Stimulated activated effector memory CD8-positive, alpha-beta T cell treated with anti-CD3 and anti-CD28 coated beads, Interleukin-12 subunit alpha, Interleukin-12 subunit beta, amount 100 ng/mL, for 72 hours (primary cell): ENCODE measurements around the gene SV2A.

Experiments
- ATAC-seq: fragments of 150-1000 bp; cut with Tn5 transposase; 2 replicates; pipeline ENCODE4 v1.10.0; 2021
- DNase-seq, 2 donors: peaks; one replicate each; pipeline ENCODE4 v3.0.0; 2021 to 2022; ENCODE audit warnings: low spot score in 2 of 2
- H3K27ac Mint-ChIP-seq: one replicate; pipeline ENCODE4 v1.8.0; 2022; ENCODE audit warnings: mild to moderate bottlenecking, mixed read lengths
- H3K36me3 Mint-ChIP-seq: one replicate; pipeline ENCODE4 v1.8.0; 2022; ENCODE audit warnings: mild to moderate bottlenecking, mixed read lengths
- H3K4me1 Mint-ChIP-seq: one replicate; pipeline ENCODE4 v1.8.0; 2022; ENCODE audit warnings: mixed read lengths
- H3K4me3 Mint-ChIP-seq: one replicate; pipeline ENCODE4 v1.8.0; 2022; ENCODE audit warnings: mild to moderate bottlenecking, mixed read lengths
- H3K9me3 Mint-ChIP-seq: one replicate; pipeline ENCODE4 v1.8.0; 2022; ENCODE audit warnings: mixed read lengths

Gene SV2A

DNA sequence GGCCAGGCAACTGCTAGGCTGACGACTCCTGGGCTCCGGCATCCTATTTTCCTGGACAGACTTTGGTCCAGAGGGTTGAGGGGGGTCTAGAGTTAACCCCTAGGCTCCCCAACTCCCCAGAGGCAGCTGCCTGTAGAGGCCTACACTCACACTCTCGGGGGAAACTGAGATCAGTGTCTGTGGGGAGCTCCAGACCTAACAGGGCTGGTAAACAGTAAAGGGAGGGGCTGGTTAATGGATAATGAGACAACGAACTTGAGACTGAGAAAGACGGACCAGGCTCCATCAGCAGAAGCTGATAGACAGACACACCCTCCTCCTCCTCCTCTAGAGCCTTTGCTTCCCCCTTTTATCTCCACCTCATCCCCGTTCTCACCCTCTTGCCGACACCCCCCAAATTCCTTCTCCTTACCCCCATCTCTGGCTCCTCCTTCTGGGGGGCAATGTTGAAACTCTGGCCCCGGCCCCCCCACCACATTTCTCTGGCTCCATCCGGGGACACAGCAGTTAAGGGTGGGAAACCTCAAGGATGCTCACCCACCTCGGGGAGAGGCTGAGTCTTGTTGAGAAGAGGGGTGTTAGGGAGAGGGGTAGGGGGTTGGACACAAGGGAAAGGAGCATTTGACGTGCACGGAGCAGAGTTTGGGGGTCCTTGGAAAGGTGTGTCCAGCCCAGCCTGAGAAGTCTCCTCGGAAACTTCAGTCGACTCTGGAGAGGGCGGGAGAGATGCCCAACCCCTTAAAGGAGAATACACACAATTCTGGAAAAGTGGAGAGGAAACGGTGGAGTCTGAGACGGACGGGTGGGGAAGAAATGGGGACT lies 18.7 kb upstream of the SV2A start, which contains the start of gene MTMR11:
Gene MTMR11, minus strand, starts transcription at position 710 of the 822 bp plus-strand sequence. Its CDS starts 232 bp downstream, at position 478.
- Mint-ChIP-seq H3K4me1 (peaks cover 32% of the 10 kb centered on the region), H3K36me3 (peaks cover 8% of the 10 kb centered on the region), H3K4me3 (no peak within 1 kb of the TSS), H3K9me3 (no peaks in the 10 kb centered on the region), H3K27ac (peak within 1 kb of the TSS; percentile 63)
- DNase-seq = no peak
- no peak for ATAC-seq

DNA sequence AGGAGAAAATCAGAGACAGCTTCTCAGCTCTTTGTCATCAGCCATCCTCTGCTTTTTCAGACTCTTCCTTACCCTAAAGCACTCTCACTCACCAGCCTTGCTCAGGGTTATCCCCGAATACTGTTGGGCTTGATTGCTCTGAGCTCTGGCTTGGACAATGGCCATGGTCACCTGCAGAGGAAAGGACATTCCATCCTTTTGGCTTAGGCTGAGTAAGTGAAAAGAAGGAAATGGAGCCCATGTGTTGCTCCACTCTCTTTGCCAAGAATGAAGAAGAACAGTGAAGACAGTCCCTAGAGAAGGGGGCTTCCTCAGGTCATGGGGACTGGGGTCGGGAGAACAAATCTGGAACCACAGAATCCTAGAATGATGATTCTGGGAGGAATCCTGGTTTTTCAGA lies 16.7 kb upstream of the SV2A start:
- no peak for ATAC-seq
- Mint-ChIP-seq H3K9me3 (no peaks in the 10 kb centered on the region), H3K4me1 (peaks cover 39% of the 10 kb centered on the region), H3K36me3 (peaks cover 6% of the 10 kb centered on the region), H3K4me3 (no peak overlapping the region), H3K27ac (peak overlapping the region; percentile 32)
- DNase-seq = no peak

DNA sequence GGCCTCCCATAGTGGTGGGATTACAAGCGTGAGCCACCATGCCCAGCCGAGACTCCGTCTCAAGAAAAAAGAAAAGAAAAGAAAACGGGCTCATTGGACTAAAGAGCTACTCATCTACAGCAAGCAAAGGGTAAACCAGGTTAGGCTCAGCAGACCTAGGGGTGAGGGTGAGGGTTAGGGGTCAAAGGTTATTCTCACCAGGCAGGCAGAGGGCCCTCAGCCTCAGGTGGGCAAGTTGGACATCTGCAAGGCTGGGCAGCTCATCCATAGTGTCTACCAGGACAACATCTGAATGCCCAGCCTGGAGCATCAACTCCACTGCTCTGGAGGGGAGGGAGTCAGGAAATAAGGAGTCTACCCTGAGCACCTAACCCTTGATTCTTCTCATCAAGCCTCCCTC lies 15.6 kb upstream of the SV2A start:
- ATAC-seq = no peak
- Mint-ChIP-seq H3K36me3 (peaks cover 6% of the 10 kb centered on the region), H3K9me3 (no peaks in the 10 kb centered on the region), H3K27ac (no peak overlapping the region), H3K4me1 (peaks cover 41% of the 10 kb centered on the region), H3K4me3 (no peak overlapping the region)
- DNase-seq = no peak

DNA sequence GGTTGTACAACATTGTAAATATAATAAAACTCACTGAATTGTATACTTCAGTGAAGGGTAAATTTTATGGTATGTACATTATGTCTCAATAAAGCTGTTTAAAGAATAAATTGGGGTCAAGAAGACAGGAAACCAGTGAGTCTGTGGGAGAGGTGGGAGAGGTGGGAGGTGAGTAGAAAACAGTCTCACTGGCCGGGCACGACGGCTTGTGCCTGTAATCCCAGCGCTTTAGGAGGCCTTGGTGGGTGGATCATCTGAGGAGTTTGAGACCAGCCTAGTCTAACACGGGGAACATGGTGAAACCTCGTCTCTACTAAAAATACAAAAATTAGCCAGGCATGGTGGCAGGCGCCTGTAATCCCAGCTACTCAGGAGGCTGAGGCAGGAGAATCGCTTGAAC lies 14.8 kb upstream of the SV2A start:
- ATAC-seq = no peak
- no peak for DNase-seq
- Mint-ChIP-seq H3K27ac (peak overlapping the region; percentile 33), H3K4me3 (no peak overlapping the region), H3K4me1 (peaks cover 36% of the 10 kb centered on the region), H3K9me3 (no peaks in the 10 kb centered on the region), H3K36me3 (peaks cover 11% of the 10 kb centered on the region)

DNA sequence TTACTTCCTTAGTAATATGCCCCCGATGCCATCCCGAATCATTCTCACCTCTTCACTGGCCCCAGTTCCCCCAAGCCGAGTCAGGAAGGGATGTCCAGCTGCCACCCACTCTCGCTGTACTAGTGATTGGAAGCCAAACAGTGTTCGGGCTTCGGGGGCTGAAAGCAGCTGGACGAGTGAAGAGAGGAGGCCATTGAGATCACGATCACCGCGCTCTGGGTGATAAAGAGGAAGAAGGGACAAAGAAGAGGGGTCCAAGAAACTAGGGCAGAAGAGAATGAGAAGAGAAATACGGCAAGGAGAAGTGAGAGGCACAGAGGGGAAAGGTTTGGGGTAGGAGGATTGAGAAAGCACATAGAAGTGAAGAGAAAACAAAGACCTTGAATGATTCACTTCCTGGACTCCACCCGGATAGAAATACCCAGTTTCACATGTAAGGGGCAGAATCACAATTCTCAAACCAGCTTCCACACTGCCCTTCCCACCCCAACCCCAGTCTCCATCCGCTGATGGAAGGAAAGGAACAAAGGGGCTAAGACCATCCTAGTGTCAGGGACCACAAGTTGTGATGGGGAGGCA lies 13.7 kb upstream of the SV2A start:
- peak overlapping the region; percentile 23 for H3K4me3 Mint-ChIP-seq
- no peak for DNase-seq
- ATAC-seq = no peak
- H3K4me1 Mint-ChIP-seq = peaks cover 39% of the 10 kb centered on the region
- H3K27ac Mint-ChIP-seq = peak overlapping the region; percentile 73
- H3K36me3 Mint-ChIP-seq = peaks cover 22% of the 10 kb centered on the region
- H3K9me3 Mint-ChIP-seq = no peaks in the 10 kb centered on the region

DNA sequence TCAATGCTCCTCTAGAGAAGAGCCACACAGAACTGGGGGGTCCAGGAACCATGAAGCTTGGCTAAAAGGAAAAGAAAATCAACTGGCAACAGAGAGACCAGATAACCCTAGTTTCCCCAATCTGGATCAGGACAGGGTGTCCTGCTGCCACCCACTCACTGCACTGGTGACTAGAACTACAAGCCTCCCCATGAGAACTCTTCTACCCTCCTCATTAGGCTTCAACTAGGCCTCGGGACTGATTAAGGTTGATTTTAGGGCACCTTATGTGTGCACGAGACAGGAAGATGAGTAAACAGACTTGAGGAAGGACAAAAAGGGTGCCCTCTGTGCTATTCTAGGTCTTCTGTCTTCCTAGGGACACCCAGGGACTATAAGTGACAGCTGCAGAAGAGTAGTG lies 12.2 kb upstream of the SV2A start:
- peaks cover 54% of the 10 kb centered on the region for H3K4me1 Mint-ChIP-seq
- peaks cover 31% of the 10 kb centered on the region for H3K36me3 Mint-ChIP-seq
- peak overlapping the region; percentile 91 for H3K4me3 Mint-ChIP-seq
- H3K27ac Mint-ChIP-seq = peak overlapping the region; percentile 73
- no peaks in the 10 kb centered on the region for H3K9me3 Mint-ChIP-seq
- ATAC-seq (no peak), DNase-seq (no peak)

DNA sequence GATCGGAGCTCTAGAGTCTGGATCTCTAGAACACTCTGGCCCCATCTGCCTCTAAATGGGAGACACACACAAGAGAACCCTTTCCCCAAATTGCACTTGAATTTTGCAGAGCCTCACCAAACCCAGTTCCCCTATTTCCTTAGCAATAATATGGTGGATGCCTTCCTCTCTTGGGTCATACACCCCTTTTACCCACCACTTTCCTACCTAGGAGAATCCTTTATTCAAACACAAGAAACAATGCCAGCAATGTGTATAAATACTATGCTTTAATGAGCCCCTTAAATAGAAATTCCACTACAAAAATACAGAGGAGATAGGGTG lies 10.7 kb upstream of the SV2A start:
- H3K9me3 Mint-ChIP-seq = no peaks in the 10 kb centered on the region
- peak overlapping the region; percentile 92 for H3K27ac Mint-ChIP-seq
- DNase-seq (no peak), ATAC-seq (no peak)
- peak overlapping the region; percentile 91 for H3K4me3 Mint-ChIP-seq
- peaks cover 60% of the 10 kb centered on the region for H3K4me1 Mint-ChIP-seq
- peaks cover 46% of the 10 kb centered on the region for H3K36me3 Mint-ChIP-seq

DNA sequence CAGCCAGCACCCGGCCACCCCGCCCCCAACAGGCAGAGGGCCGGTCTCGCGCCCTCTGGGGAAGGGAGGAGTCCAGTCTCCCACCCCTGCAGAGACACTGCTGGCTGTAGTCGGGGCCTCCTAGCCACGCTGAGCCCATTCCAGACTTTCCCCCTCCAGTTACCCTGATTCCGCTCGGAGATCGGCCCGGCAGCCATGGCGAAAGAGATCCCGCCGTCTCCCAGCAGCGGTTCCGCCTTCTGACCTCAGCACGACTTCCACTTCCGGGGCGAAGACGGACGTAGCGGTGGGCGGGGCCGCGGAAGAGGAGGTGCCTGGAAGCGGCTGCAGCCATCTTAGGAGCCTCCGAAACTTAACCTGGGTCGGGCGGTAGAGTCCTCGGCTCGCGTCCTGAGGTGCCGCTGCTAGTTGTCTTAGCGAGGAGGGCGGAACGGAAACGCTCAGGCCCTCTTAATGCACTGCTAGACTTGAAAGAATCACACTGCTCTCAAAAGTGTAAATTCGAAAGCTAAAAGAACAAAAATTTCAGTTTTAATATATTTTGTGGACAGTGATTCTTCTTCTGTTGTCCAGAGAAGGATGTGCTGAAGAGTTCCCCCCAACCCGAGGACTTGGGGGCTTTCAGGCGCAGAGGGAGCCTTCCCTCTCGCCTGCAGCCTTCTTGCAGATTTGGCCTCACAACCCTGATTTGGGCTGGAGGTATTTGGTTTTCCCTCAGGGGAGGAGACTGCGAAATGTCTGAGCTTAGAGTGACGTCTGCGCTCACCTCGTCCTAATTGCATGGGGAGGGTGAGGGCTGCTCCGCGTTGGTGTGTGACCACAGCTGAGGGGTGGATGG lies 10.1 kb upstream of the SV2A start, which contains the start of gene SF3B4:
Gene SF3B4, minus strand, starts transcription at position 241 of the 838 bp plus-strand sequence. Its CDS starts 44 bp downstream, at position 197.
- no peaks in the 10 kb centered on the region for H3K9me3 Mint-ChIP-seq
- peak within 1 kb of the TSS; percentile 92 for H3K27ac Mint-ChIP-seq
- ATAC-seq = peak; percentile 98
- DNase-seq = peak; percentile 86 to 96
- peak within 1 kb of the TSS; percentile 91 for H3K4me3 Mint-ChIP-seq
- H3K36me3 Mint-ChIP-seq = peaks cover 52% of the 10 kb centered on the region
- peaks cover 60% of the 10 kb centered on the region for H3K4me1 Mint-ChIP-seq

DNA sequence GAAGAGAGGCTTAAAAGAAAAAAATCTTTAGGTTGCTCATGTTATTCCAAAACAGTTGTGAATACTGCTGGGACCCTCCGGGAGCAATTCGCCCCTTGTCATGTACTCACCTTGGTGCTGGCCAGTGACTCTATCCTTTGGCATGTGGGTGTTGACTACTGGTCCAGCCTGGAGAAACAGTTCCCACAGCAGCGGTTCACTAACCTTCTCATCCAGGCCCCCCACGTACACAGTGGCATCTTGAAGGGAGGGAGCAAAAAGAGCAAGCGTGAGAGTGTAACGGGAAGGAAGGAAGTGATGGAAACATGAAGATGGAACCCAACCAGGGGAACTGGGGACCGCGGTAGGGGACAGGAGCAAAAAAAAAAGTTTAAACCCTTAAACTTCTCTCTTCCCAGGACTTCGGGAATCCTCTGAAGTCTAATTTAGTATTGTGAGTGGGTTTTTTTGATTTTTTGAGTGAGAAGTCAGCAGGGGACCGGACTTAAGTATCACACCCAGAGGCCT lies 9.5 kb upstream of the SV2A start:
- Mint-ChIP-seq H3K27ac (peak overlapping the region; percentile 92), H3K4me3 (peak overlapping the region; percentile 91), H3K4me1 (peaks cover 59% of the 10 kb centered on the region), H3K36me3 (peaks cover 59% of the 10 kb centered on the region), H3K9me3 (no peaks in the 10 kb centered on the region)
- ATAC-seq = no peak
- DNase-seq = no peak

DNA sequence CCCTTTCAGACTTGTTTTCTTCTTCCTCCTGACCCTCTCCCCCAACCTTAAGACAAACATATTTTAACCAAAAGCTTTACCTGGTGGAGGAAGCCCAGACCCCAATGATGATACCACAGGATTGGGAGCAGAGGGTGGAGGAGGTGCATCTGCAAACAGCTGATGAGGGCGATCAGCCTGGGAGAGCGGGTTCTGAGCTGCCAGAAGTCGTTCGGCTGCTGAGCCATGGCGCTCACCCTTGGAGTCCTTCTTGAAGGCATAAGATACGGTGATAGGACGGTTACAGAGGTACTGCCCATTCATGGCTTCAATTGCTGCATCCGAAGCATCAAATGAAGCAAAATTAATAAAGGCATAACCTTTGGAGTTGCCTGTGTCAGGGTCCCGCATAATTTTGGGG lies 8.7 kb upstream of the SV2A start:
- Mint-ChIP-seq H3K4me3 (peak overlapping the region; percentile 91), H3K36me3 (peaks cover 66% of the 10 kb centered on the region), H3K9me3 (no peaks in the 10 kb centered on the region)

DNA sequence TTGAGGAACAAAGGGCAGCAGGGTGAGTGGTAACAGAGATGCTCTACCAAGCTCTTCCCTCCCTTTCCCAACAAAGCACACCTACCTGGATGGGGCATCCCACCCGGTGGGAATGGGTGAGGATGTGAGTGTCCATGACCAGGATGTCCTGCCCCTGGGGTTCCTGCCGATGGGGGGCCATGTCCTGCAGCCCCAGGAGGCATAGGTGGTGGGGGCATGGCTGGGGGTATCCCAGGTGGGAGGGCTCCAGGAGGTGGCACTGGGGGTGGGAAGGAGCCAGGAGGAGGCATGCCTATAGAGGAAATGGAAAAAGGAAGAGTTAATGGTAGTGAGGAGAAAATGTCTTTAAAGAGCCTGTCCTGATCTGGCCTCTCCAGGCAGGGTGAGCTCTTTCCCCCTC lies 8.1 kb upstream of the SV2A start:
- peaks cover 66% of the 10 kb centered on the region for H3K36me3 Mint-ChIP-seq
- ATAC-seq (no peak), DNase-seq (no peak)
- no peaks in the 10 kb centered on the region for H3K9me3 Mint-ChIP-seq
- H3K4me1 Mint-ChIP-seq = peaks cover 46% of the 10 kb centered on the region
- peak overlapping the region; percentile 91 for H3K4me3 Mint-ChIP-seq
- H3K27ac Mint-ChIP-seq = peak overlapping the region; percentile 52

More for the DNA sequence above, 8.7 kb upstream of the SV2A start:
- ATAC-seq (no peak), DNase-seq (no peak)
- Mint-ChIP-seq H3K4me1 (peaks cover 51% of the 10 kb centered on the region), H3K27ac (no peak overlapping the region)

DNA sequence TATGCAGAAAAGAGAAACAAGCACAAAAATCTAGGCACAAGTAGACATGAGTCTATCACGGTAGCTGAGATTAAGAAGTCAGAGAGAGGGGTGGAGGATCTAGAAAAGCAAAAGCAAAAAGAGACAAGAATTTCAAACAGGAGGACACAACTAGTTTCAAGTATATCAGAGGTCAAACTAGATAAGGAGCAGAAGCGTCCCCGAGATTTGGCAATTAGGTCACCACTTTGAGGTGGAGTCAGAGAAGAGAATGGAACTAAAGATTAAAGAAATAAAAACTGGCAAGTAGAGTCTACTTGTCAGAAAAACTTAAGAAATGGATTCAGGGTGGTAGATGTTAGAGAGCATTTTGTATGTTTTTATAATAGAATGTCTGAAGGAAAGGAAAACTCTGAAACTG lies 7.7 kb upstream of the SV2A start:
- ATAC-seq = no peak
- Mint-ChIP-seq H3K36me3 (peaks cover 66% of the 10 kb centered on the region), H3K4me3 (peak overlapping the region; percentile 91), H3K9me3 (no peaks in the 10 kb centered on the region), H3K4me1 (peaks cover 42% of the 10 kb centered on the region), H3K27ac (peak overlapping the region; percentile 52)
- DNase-seq = no peak

DNA sequence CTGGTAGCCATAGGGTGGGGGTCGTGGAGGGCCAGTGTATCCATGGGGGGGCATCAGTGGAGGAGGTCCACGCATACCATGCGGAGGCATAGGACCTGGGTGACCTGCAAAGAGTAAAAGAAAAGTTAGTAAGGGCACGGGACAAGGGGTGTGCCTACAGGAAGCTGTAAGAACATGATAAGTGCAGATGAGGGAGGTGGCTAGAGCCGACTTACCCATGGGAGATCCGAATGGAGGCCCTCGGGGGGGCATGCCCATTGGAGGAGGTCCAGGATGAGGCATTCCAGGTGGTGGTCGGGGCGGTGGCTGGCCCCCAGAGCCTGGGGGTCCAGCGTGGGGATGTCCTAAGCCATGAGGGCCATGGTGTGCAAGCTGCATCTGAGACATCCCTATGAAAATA lies 6.0 kb upstream of the SV2A start:
- ATAC-seq (no peak), DNase-seq (no peak)
- Mint-ChIP-seq H3K4me3 (no peak overlapping the region), H3K4me1 (peaks cover 35% of the 10 kb centered on the region), H3K9me3 (no peaks in the 10 kb centered on the region), H3K27ac (no peak overlapping the region), H3K36me3 (peaks cover 66% of the 10 kb centered on the region)

DNA sequence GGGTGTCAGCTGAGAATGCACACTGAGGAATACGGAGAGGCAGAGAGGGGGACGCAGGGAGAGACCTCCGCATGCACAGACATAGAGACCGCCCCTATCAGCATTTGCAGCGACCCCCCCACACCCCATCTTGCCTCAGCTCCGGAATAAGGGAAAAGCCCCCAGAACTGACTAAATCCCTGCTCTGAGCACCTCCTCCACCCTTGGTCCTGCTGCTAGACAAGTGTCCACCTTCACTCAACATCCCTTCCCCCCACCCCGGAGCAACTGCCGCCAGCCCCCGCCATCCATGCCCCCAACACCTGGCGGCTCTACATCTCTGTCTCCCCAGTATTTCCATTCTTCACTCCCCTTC lies 769 bp downstream of the SV2A start:
- peaks cover 25% of the 10 kb centered on the region for H3K4me1 Mint-ChIP-seq
- peaks cover 5% of the 10 kb centered on the region for H3K36me3 Mint-ChIP-seq
- ATAC-seq = no peak

DNA sequence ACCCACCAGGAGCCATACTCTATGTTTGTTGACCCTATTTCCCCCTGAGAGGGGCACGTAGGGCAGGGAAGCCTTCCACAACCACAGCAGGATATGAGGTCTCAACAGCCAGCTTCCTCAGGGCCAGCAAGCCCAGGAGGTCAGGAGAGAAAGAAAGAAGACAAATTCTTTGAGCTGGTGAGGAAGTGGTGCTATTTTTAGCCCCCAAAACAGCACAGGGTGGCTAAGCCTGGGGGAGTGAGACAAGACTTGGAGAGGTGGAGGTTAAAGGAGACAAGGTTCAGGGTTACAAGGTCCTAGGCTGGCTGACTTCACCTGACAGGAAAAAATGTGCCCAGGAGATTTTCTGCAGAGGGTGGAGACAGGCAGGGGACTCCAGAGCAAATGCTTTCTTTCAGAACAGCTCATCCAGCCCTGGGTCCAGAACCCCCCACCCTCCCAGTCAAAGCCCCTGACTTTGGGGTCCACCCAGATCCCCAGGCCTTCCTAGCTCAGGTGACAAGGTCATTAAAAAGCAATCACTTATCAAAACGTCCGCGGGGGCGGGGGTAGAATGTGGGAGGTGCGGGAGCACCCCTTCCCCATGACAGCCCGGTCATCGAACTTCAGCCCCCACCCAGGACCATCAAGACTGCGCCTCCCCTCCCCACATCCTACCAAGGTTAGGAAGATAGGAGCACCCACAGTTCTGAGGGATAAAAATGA lies 1.3 kb downstream of the SV2A start:
- H3K36me3 Mint-ChIP-seq = no peaks in the 10 kb centered on the region
- peak overlapping the region; percentile 73 for H3K27ac Mint-ChIP-seq
- DNase-seq = no peak
- no peaks in the 10 kb centered on the region for H3K9me3 Mint-ChIP-seq
- no peak for ATAC-seq
- H3K4me3 Mint-ChIP-seq = peak overlapping the region; percentile 72
- H3K4me1 Mint-ChIP-seq = peaks cover 30% of the 10 kb centered on the region

More for the DNA sequence above, 769 bp downstream of the SV2A start:
- no peaks in the 10 kb centered on the region for H3K9me3 Mint-ChIP-seq
- no peak overlapping the region for H3K27ac Mint-ChIP-seq
- H3K4me3 Mint-ChIP-seq = peak overlapping the region; percentile 72
- no peak for DNase-seq
